OCI-LY1 (cell line): ENCODE data around the gene MYO1E.

Experiments
- H2AFZ ChIP-seq: fragments of 200-600 bp; sonication (generic), shearing (Covaris generic); 2 replicates; pipeline ENCODE4 v1.6.0; 2014; ENCODE audit warnings: antibody characterized with exemption, mild to moderate bottlenecking, low read length
- H3F3A ChIP-seq: fragments of 200-600 bp; sonication (generic), shearing (Covaris generic); 2 replicates; pipeline ENCODE4 v1.6.0; 2014; ENCODE audit warnings: mild to moderate bottlenecking, antibody characterized with exemption, low read length, moderate library complexity; ENCODE audit not compliant: insufficient read depth
- H3K27ac ChIP-seq: fragments of 200-600 bp; sonication (generic); 2 replicates; pipeline ENCODE4 v1.5.1; 2014; ENCODE audit warnings: low read length, mixed run types, mild to moderate bottlenecking, low read depth; ENCODE audit not compliant: poor library complexity, severe bottlenecking
- H3K27me3 ChIP-seq: fragments of 200-600 bp; sonication (generic); 2 replicates; pipeline ENCODE4 v1.6.0; 2014; ENCODE audit warnings: antibody characterized with exemption, mild to moderate bottlenecking, low read length, moderate library complexity; ENCODE audit not compliant: insufficient read depth
- H3K36me3 ChIP-seq: fragments of 200-600 bp; sonication (generic); 2 replicates; pipeline ENCODE4 v1.6.1; 2014; ENCODE audit warnings: mild to moderate bottlenecking, antibody characterized with exemption, low read length, moderate library complexity, mixed read lengths; ENCODE audit not compliant: insufficient read depth
- H3K4me1 ChIP-seq: fragments of 200-600 bp; sonication (generic); 2 replicates; pipeline ENCODE4 v1.5.1; 2014; ENCODE audit warnings: mild to moderate bottlenecking, low read length, moderate library complexity; ENCODE audit not compliant: insufficient read depth, severe bottlenecking
- H3K4me2 ChIP-seq: fragments of 200-600 bp; sonication (generic), shearing (Covaris generic); 2 replicates; pipeline ENCODE4 v1.6.1; 2014; ENCODE audit warnings: low read length
- H3K4me3 ChIP-seq: fragments of 200-600 bp; sonication (generic); 2 replicates; pipeline ENCODE4 v1.5.1; 2014; ENCODE audit warnings: low read length, low read depth, mild to moderate bottlenecking, mixed read lengths; ENCODE audit not compliant: poor library complexity, severe bottlenecking
- H3K79me2 ChIP-seq: fragments of 200-600 bp; shearing (Covaris generic); 2 replicates; pipeline ENCODE4 v1.6.1; 2016; ENCODE audit warnings: mixed run types, low read length, mixed read lengths; ENCODE audit not compliant: insufficient read depth
- H3K9ac ChIP-seq: fragments of 200-600 bp; sonication (generic), shearing (Covaris generic); 2 replicates; pipeline ENCODE4 v1.6.1; 2014; ENCODE audit warnings: mild to moderate bottlenecking, low read length, mixed read lengths
- H3K9me2 ChIP-seq: fragments of 200-600 bp; sonication (generic), shearing (Covaris generic); 2 replicates; pipeline ENCODE4 v1.6.1; 2014; ENCODE audit warnings: low read depth, mild to moderate bottlenecking, low read length, mixed read lengths
- H3K9me3 ChIP-seq: fragments of 200-600 bp; shearing (Covaris generic); 2 replicates; pipeline ENCODE4 v1.6.1; 2014; ENCODE audit warnings: low read length, mixed read lengths
- H4K20me1 ChIP-seq: fragments of 200-600 bp; sonication (generic), shearing (Covaris generic); 2 replicates; pipeline ENCODE4 v1.6.0; 2016; ENCODE audit warnings: mild to moderate bottlenecking, low read length; ENCODE audit not compliant: insufficient read depth
- CTCF ChIP-seq: fragments of 200-600 bp; sonication (generic), shearing (Covaris generic); IDR thresholded peaks from 2 replicates; pipeline ENCODE4 v1.5.1; 2017; ENCODE audit warnings: mild to moderate bottlenecking, antibody characterized with exemption, low read length, moderate library complexity, mixed read lengths
- EZH2 ChIP-seq: fragments of 200-600 bp; sonication (generic), shearing (Covaris generic); IDR thresholded peaks from 2 replicates; pipeline ENCODE4 v1.8.0; 2017; ENCODE audit warnings: borderline replicate concordance, mixed run types, mild to moderate bottlenecking, antibody characterized with exemption, low read length, moderate library complexity, mixed read lengths

The MYO1E gene

GRCh38 chr15:59276225-59277178, 96.2 kb downstream of the MYO1E start:
- Histone ChIP-seq H3K4me3 (no peak overlapping the region), H3K4me2 (no peak overlapping the region), H3K9me2 (no peaks in the 10 kb centered on the region), H2AFZ (no peak overlapping the region), H3K27me3 (no peaks in the 10 kb centered on the region), H3K9ac (no peak overlapping the region), H3K27ac (no peak overlapping the region), H3F3A (no peaks in the 10 kb centered on the region), H3K36me3 (peaks cover 7% of the 10 kb centered on the region; the same call in 1 of the 2 replicates), H3K4me1 (peaks cover 26% of the 10 kb centered on the region), H3K9me3 (no peaks in the 10 kb centered on the region), H3K79me2 (0 out of 2 replicates have a peak, but pooled peaks cover 14% of the 10 kb centered on the region), H4K20me1 (no peaks in the 10 kb centered on the region)
- no peak for TF ChIP-seq CTCF
- TF ChIP-seq EZH2, result no peak

GRCh38 chr15:59274126-59274970, 98.3 kb downstream of the MYO1E start:
- no peaks in the 10 kb centered on the region for H3K27me3 ChIP-seq
- no peak overlapping the region for H3K4me2 ChIP-seq
- H3K36me3 ChIP-seq, result peaks cover 20% of the 10 kb centered on the region; the same call in 1 of the 2 replicates
- no peaks in the 10 kb centered on the region for H4K20me1 ChIP-seq
- no peak overlapping the region for H3K27ac ChIP-seq
- H3K79me2 ChIP-seq, result 0 out of 2 replicates have a peak, but pooled peaks cover 7% of the 10 kb centered on the region
- H2AFZ ChIP-seq, result no peak overlapping the region
- H3K9me3 ChIP-seq, result no peaks in the 10 kb centered on the region
- H3F3A ChIP-seq, result no peaks in the 10 kb centered on the region
- H3K9me2 ChIP-seq, result no peaks in the 10 kb centered on the region
- peaks cover 22% of the 10 kb centered on the region for H3K4me1 ChIP-seq
- no peak overlapping the region for H3K9ac ChIP-seq
- H3K4me3 ChIP-seq, result no peak overlapping the region
- TF ChIP-seq CTCF (no peak), EZH2 (no peak)

- no peak for TF ChIP-seq EZH2
- TF ChIP-seq CTCF, result no peak
- H3K9me2 ChIP-seq, result no peaks in the 10 kb centered on the region
- H3K9me3 ChIP-seq, result no peaks in the 10 kb centered on the region
- no peak overlapping the region for H3K27ac ChIP-seq
- 0 out of 2 replicates have a peak, but pooled peaks cover 3% of the 10 kb centered on the region for H3K79me2 ChIP-seq
- H3K4me3 ChIP-seq, result no peak overlapping the region
- H3K36me3 ChIP-seq, result peaks cover 29% of the 10 kb centered on the region; the same call in 1 of the 2 replicates
- no peak overlapping the region for H2AFZ ChIP-seq
- no peak overlapping the region for H3K4me2 ChIP-seq
- H3F3A ChIP-seq, result no peaks in the 10 kb centered on the region
- no peak overlapping the region for H3K9ac ChIP-seq
- peaks cover 22% of the 10 kb centered on the region for H3K4me1 ChIP-seq
- no peaks in the 10 kb centered on the region for H3K27me3 ChIP-seq
- no peaks in the 10 kb centered on the region for H4K20me1 ChIP-seq
Observed at GRCh38 chr15:59273234-59273633, 99.4 kb downstream of the MYO1E start.
